ENCODE results near the gene HSD17B8. TPM values are rescaled to one million over a fixed set of nuclear protein-coding genes. Genes with fewer than 3 reads are reported as not detected.
"Not testable (repeated sequence)": the region's sequence is repeated elsewhere in the genome, so short reads cannot be mapped to it uniquely, and the experiment has no call there.

HSD17B8 gene
- total and polyA plus RNA-seq, 2 donors = 7.6 to 17.3 TPM

DNA sequence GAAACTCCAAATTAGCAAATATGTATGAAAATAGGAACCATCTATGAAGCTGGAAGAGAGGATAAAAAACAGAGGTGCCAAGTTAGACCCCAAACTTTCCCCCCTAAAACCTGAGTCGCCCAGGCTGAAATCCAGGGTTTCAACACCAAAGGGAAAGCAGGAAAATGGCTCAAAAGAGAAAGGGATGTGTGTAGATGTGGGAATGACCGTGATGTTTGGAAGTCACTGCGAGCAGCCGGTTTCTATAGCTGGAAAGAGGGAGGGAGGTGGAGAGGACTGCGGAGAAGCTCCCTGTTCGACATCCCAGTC is 8.4 kb downstream of the HSD17B8 start:
- Histone ChIP-seq H3K4me3 (ENCODE audit: low read depth, low read length) (peak overlapping the region; percentile 31), H3K27ac (ENCODE audit: low read depth) (no peak overlapping the region), H3K4me1 (ENCODE audit: insufficient read depth) (no peaks in the 10 kb centered on the region), H3K36me3 (ENCODE audit: insufficient read depth) (no peaks in the 10 kb centered on the region)
- WGBS = 6% methylated on average over 6 of the region's 6 CpGs
- DNase-seq (ENCODE audit: extremely low spot score) = no peak

DNA sequence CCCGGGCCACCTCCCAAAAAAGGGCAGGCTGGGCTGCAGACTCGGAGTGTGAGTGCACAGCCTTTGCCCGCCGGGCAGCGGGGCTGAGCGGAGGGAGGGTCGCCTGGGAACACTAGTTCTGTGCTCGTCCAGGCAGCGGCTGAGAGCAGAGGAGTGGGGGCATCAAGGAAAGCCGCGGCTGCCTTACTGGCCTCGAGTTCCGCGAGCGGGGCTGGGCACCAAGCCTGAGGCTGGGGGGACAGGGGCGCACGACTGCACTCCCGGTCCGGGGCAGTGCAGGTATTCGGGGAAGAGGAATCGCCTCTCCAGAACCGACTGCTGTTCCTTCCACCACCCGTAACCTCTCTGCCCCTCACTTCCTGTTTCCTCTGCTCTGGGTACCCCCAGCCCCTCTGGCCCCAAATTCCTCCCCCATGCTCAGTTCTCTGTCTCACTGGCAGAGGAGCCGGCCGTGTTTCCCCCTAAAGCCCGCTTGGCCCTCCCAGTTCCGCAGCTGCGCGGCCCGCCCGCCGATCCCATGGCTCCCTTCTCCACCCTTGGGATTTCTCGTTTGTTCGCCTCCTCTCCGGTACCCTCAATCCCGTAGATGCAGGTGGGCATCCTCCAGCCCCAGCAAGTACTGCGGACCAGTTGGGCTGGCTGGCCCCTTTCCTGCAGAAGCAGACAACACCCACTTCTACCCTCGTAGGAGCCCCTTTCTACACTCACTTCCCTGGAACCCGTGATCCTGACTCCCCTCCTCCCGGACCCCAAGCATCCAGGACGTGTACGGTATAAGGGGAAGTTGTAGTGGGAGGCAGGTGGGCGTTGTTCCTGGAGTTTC is 8.9 kb downstream of the HSD17B8 start:
- under 1% methylated on average over 43 of the region's 43 CpGs for WGBS
- peak overlapping the region; percentile 31 for H3K4me3 ChIP-seq (ENCODE audit: low read depth, low read length)
- H3K4me1 ChIP-seq (ENCODE audit: insufficient read depth) = no peaks in the 10 kb centered on the region
- no peak for DNase-seq (ENCODE audit: extremely low spot score)
- no peaks in the 10 kb centered on the region for H3K36me3 ChIP-seq (ENCODE audit: insufficient read depth)
- H3K27ac ChIP-seq (ENCODE audit: low read depth) = no peak overlapping the region

GRCh38 chr6:33213989-33214335 is 9.5 kb downstream of the HSD17B8 start:
- Histone ChIP-seq H3K27ac (ENCODE audit: low read depth) (no peak overlapping the region), H3K4me3 (ENCODE audit: low read depth, low read length) (no peak overlapping the region), H3K36me3 (ENCODE audit: insufficient read depth) (no peaks in the 10 kb centered on the region), H3K4me1 (ENCODE audit: insufficient read depth) (no peaks in the 10 kb centered on the region)
- DNase-seq (ENCODE audit: extremely low spot score) = no peak
- WGBS = 17% methylated on average over 9 of the region's 9 CpGs

DNA sequence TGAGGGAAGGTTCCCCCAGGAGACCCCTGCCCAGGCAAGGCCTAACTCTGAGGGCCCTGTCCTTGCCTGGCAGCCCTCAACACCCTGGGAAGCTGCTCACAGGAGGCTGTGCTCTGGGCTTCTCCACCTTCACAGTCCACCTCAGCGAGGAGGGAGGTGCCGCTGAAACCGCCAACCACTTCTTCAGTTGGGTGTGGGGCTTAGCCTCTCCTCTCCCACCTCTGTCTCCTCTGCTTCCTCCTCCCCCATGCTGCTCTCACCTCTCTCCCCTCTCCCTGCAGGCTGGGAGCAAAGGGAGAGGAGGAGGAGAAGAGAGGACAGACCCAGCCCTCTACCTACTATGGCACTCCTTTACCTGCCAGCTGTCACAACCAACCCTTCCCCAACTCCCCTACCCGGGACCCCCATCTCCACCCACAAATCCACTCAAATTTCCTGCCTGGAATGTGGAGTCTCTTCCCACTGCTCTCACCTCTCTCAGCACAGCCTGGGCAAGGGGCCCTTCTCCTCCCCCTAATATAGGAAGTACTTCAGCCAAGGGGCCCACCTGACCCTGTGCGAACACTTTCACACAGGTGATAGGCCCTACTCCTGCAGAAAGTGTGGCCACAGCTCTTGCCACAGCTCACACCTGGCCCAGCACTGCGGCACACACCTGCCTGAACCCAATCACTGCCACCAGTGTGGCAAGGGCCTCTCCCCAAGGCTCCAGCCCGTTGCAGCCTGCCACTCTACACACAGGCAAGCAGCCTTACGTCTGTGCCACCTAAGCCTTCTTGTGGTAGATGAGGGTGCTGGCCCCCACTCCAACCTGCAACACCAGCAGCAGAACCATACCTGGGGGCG is 11.0 kb downstream of the HSD17B8 start:
- 72% methylated on average over 9 of the region's 9 CpGs for WGBS
- DNase-seq (ENCODE audit: extremely low spot score) = no peak
- Histone ChIP-seq H3K4me3 (ENCODE audit: low read depth, low read length) (no peak overlapping the region), H3K27ac (ENCODE audit: low read depth) (no peak overlapping the region), H3K4me1 (ENCODE audit: insufficient read depth) (no peaks in the 10 kb centered on the region), H3K36me3 (ENCODE audit: insufficient read depth) (no peaks in the 10 kb centered on the region)

GRCh38 chr6:33216117-33216649 is 11.7 kb downstream of the HSD17B8 start:
- WGBS = 89% methylated on average over 4 of the region's 4 CpGs
- H3K4me1 ChIP-seq (ENCODE audit: insufficient read depth) = no peaks in the 10 kb centered on the region
- H3K4me3 ChIP-seq (ENCODE audit: low read depth, low read length) = no peak overlapping the region
- no peaks in the 10 kb centered on the region for H3K36me3 ChIP-seq (ENCODE audit: insufficient read depth)
- H3K27ac ChIP-seq (ENCODE audit: low read depth) = no peak overlapping the region
- DNase-seq (ENCODE audit: extremely low spot score) = no peak

GRCh38 chr6:33217246-33217645 is 12.8 kb downstream of the HSD17B8 start:
- WGBS = 82% methylated on average over 6 of the region's 6 CpGs
- no peak for DNase-seq (ENCODE audit: extremely low spot score)
- Histone ChIP-seq H3K27ac (ENCODE audit: low read depth) (no peak overlapping the region), H3K4me1 (ENCODE audit: insufficient read depth) (no peaks in the 10 kb centered on the region), H3K4me3 (ENCODE audit: low read depth, low read length) (no peak overlapping the region), H3K36me3 (ENCODE audit: insufficient read depth) (no peaks in the 10 kb centered on the region)

- Histone ChIP-seq H3K27ac (ENCODE audit: low read depth) (no peak overlapping the region), H3K36me3 (ENCODE audit: insufficient read depth) (no peaks in the 10 kb centered on the region), H3K4me3 (ENCODE audit: low read depth, low read length) (no peak overlapping the region), H3K4me1 (ENCODE audit: insufficient read depth) (no peaks in the 10 kb centered on the region)
- no peak for DNase-seq (ENCODE audit: extremely low spot score)
- 62% methylated on average over 3 of the region's 3 CpGs for WGBS
Observed at GRCh38 chr6:33217681-33218080, 13.2 kb downstream of the HSD17B8 start.

DNA sequence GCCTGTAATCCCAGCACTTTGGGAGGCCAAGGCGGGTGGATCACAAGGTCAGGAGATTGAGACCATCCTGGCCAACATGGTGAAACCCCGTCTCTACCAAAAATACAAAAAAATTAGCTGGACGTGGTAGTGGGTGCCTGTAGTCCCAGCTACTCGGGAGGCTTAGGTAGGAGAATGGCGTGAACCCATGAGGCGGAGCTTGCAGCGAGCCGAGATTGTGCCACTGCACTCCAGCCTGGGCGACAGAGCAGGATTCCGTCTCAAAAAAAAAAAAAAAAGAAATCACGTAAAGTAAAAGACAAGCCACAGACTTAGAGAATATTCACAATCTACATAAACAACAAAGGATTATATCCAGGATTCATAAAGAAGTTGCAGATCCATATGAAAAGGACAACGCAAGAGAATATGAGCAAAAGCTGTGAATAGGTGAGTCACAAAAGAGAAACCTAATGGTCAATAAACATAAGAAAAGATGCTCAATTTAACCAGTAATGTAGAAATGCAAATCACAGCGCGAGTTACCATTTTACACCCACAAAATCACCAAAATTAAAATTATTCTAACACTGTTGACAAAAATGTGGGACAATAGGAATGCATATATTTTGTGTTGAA is 22.2 kb downstream of the HSD17B8 start:
- H3K36me3 ChIP-seq (ENCODE audit: insufficient read depth); H3K4me3 ChIP-seq (ENCODE audit: low read depth, low read length); DNase-seq (ENCODE audit: extremely low spot score); H3K27ac ChIP-seq (ENCODE audit: low read depth); H3K4me1 ChIP-seq (ENCODE audit: insufficient read depth): not testable (repeated sequence)
- WGBS = 38% methylated on average over 14 of the region's 14 CpGs

DNA sequence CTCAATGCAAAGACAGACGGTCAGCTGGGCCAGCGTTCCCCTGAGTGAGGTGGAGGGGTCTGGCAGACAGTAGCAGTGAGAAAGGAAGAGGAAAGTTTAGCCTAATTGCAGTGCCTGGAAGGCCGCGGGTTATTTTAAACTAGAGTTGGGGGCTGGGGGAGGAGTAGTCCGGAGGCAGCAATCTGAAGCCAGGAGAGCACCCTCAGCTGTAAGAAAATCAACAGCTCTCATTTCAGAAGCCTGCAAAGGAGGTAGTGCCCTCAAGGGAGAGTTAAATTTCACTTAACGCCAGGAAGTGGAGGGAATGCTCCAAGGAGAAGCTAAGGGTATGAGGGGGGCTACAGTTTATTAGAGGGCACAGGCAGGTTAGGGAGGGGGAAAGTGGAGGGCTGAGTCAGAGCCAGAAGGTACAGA is 30.8 kb downstream of the HSD17B8 start:
- 11% methylated on average over 6 of the region's 6 CpGs for WGBS
- Histone ChIP-seq H3K27ac (ENCODE audit: low read depth) (no peak overlapping the region), H3K4me1 (ENCODE audit: insufficient read depth) (no peaks in the 10 kb centered on the region), H3K4me3 (ENCODE audit: low read depth, low read length) (no peak overlapping the region), H3K36me3 (ENCODE audit: insufficient read depth) (no peaks in the 10 kb centered on the region)
- no peak for DNase-seq (ENCODE audit: extremely low spot score)

DNA sequence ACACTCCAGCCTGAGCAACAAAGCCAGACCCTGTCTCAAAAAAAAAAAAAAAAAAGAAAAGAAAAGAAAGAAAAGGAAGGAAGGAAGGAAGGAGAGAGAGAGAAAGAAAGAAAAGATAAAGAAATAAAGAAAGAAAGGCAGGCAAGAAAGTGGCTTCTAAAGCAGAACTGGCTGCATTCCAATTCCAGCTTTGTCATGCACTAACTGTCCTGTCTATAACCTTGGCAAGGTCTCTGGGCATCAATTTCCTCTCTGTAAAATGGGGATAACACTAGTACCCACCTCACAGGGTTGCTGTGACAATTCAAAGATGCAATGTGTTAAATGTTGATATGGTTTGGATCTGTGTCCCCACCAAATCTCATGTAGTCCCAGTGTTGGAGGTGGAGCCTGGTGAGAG is 31.9 kb downstream of the HSD17B8 start:
- Histone ChIP-seq H3K4me1 (ENCODE audit: insufficient read depth) (no peaks in the 10 kb centered on the region), H3K27ac (ENCODE audit: low read depth) (no peak overlapping the region), H3K4me3 (ENCODE audit: low read depth, low read length) (no peak overlapping the region), H3K36me3 (ENCODE audit: insufficient read depth) (no peaks in the 10 kb centered on the region)
- DNase-seq (ENCODE audit: extremely low spot score) = no peak

- WGBS = 85% methylated on average over 6 of the region's 6 CpGs
Observed at GRCh38 chr6:33236852-33237251, 32.4 kb downstream of the HSD17B8 start.

GRCh38 chr6:33237741-33238140 is 33.3 kb downstream of the HSD17B8 start:
- DNase-seq (ENCODE audit: extremely low spot score) = no peak
- 60% methylated on average over 2 of the region's 2 CpGs for WGBS

More at GRCh38 chr6:33236852-33237251, 32.4 kb downstream of the HSD17B8 start:
- Histone ChIP-seq H3K4me3 (ENCODE audit: low read depth, low read length) (no peak overlapping the region), H3K4me1 (ENCODE audit: insufficient read depth) (no peaks in the 10 kb centered on the region), H3K27ac (ENCODE audit: low read depth) (no peak overlapping the region), H3K36me3 (ENCODE audit: insufficient read depth) (no peaks in the 10 kb centered on the region)
- no peak for DNase-seq (ENCODE audit: extremely low spot score)

DNA sequence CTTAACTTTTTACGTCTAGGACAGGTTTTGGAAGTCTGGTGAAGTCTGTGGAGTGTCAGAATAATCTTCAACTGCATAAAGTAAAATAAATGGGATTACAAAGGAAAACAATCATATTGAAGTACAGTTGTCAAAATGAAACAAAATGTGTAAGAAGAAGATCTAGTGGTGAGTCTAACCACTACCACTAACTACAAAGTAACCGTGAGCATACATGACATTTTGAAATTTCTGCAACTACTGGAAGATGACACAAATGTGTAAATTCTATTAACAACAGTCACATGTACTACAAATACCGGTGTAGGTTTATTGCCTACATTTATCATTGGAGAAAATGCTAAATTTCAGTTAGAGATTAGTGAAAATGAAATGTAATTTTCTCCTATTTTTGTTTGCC is 37.5 kb downstream of the HSD17B8 start:
- no peak for DNase-seq (ENCODE audit: extremely low spot score)

More at GRCh38 chr6:33237741-33238140, 33.3 kb downstream of the HSD17B8 start:
- no peaks in the 10 kb centered on the region for H3K4me1 ChIP-seq (ENCODE audit: insufficient read depth)
- H3K27ac ChIP-seq (ENCODE audit: low read depth) = no peak overlapping the region
- no peak overlapping the region for H3K4me3 ChIP-seq (ENCODE audit: low read depth, low read length)
- H3K36me3 ChIP-seq (ENCODE audit: insufficient read depth) = no peaks in the 10 kb centered on the region

More for the DNA sequence above, 37.5 kb downstream of the HSD17B8 start:
- H3K27ac ChIP-seq (ENCODE audit: low read depth) = no peak overlapping the region
- 50% methylated on average over 3 of the region's 3 CpGs for WGBS
- no peaks in the 10 kb centered on the region for H3K4me1 ChIP-seq (ENCODE audit: insufficient read depth)
- H3K36me3 ChIP-seq (ENCODE audit: insufficient read depth) = no peaks in the 10 kb centered on the region
- no peak overlapping the region for H3K4me3 ChIP-seq (ENCODE audit: low read depth, low read length)

All from urinary bladder (tissue), 4 donors.